Skeletal muscle cell (primary cell): Measurements from ENCODE around the gene RHAG.
A peak's percentile ranks its signal among the peaks of the same experiment; 100 is the strongest.
"Not testable (repeated sequence)": the region's sequence is repeated elsewhere in the genome, so short reads cannot be mapped to it uniquely, and the experiment has no call there.

Source experiments
- DNase-seq: peaks from one replicate; pipeline ENCODE4 v3.0.0-alpha.2; 2010; ENCODE audit warnings: low read depth
- H3K4me3 ChIP-seq: 2 replicates; pipeline ENCODE4 v1.5.1; 2011; ENCODE audit warnings: low read depth, mild to moderate bottlenecking, control low read depth, low read length, moderate library complexity

RHAG gene

GRCh38 chr6:49636713-49637349 lies at the start of gene RHAG:
Gene RHAG, minus strand, starts transcription at chr6:49636839. Its CDS starts 27 bp downstream, at chr6:49636812.
- H3K4me3 ChIP-seq: no peak within 1 kb of the TSS
- DNase-seq: no peak

GRCh38 chr6:49676671-49677281 lies 40.1 kb upstream of the RHAG start:
- H3K4me3 ChIP-seq: no peak overlapping the region
- peak; percentile 18 for DNase-seq

GRCh38 chr6:49675816-49676215 lies 39.2 kb upstream of the RHAG start:
- no peak overlapping the region for H3K4me3 ChIP-seq
- no peak for DNase-seq

- H3K4me3 ChIP-seq: no peak overlapping the region
- DNase-seq: no peak
Measured at GRCh38 chr6:49668083-49668511, 31.5 kb upstream of the RHAG start.

- DNase-seq: no peak
- no peak overlapping the region for H3K4me3 ChIP-seq
Measured at GRCh38 chr6:49666930-49667757, 30.5 kb upstream of the RHAG start.

GRCh38 chr6:49666480-49666879 lies 29.8 kb upstream of the RHAG start:
- no peak for DNase-seq
- H3K4me3 ChIP-seq: no peak overlapping the region

GRCh38 chr6:49664817-49665216 lies 28.2 kb upstream of the RHAG start:
- no peak for DNase-seq

GRCh38 chr6:49664054-49664453 lies 27.4 kb upstream of the RHAG start:
- not testable (repeated sequence) for DNase-seq, H3K4me3 ChIP-seq

More at GRCh38 chr6:49664817-49665216, 28.2 kb upstream of the RHAG start:
- no peak overlapping the region for H3K4me3 ChIP-seq

- DNase-seq: no peak
- no peak overlapping the region for H3K4me3 ChIP-seq
Measured at GRCh38 chr6:49662892-49663261, 26.2 kb upstream of the RHAG start.

GRCh38 chr6:49662231-49662891 lies 25.7 kb upstream of the RHAG start:
- no peak overlapping the region for H3K4me3 ChIP-seq
- DNase-seq: no peak

GRCh38 chr6:49653942-49654341 lies 17.3 kb upstream of the RHAG start:
- H3K4me3 ChIP-seq: no peak overlapping the region
- no peak for DNase-seq

GRCh38 chr6:49653438-49653837 lies 16.8 kb upstream of the RHAG start:
- H3K4me3 ChIP-seq: no peak overlapping the region
- DNase-seq: no peak

- no peak overlapping the region for H3K4me3 ChIP-seq
- no peak for DNase-seq
Measured at GRCh38 chr6:49651239-49651638, 14.6 kb upstream of the RHAG start.

- no peak for DNase-seq
- no peak overlapping the region for H3K4me3 ChIP-seq
Measured at GRCh38 chr6:49649988-49650387, 13.3 kb upstream of the RHAG start.

GRCh38 chr6:49648036-49648435 lies 11.4 kb upstream of the RHAG start:
- no peak for DNase-seq

GRCh38 chr6:49647476-49647875 lies 10.8 kb upstream of the RHAG start:
- no peak for DNase-seq
- H3K4me3 ChIP-seq: no peak overlapping the region

More at GRCh38 chr6:49648036-49648435, 11.4 kb upstream of the RHAG start:
- no peak overlapping the region for H3K4me3 ChIP-seq

- no peak overlapping the region for H3K4me3 ChIP-seq
- no peak for DNase-seq
Measured at GRCh38 chr6:49646942-49647341, 10.3 kb upstream of the RHAG start.

- DNase-seq: no peak
- H3K4me3 ChIP-seq: no peak overlapping the region
Measured at GRCh38 chr6:49646130-49646824, 9.6 kb upstream of the RHAG start.

GRCh38 chr6:49645139-49645538 lies 8.5 kb upstream of the RHAG start:
- no peak for DNase-seq
- no peak overlapping the region for H3K4me3 ChIP-seq
